GM18867 (cell line): ENCODE measurements around the gene C1orf115.
"Not testable (repeated sequence)": the region's sequence is repeated elsewhere in the genome, so short reads cannot be mapped to it uniquely, and the experiment has no call there.

Experiments used
- ATAC-seq: cut with Tn5 transposase; IDR thresholded peaks from one replicate; pipeline ENCODE4 v1.9.1; 2021; ENCODE audit warnings: mild to moderate bottlenecking, moderate library complexity; ENCODE audit not compliant: unreplicated experiment

Gene C1orf115

GRCh38 chr1:220690140-220691052 lies at the start of gene C1orf115:
TSS of gene C1orf115 (plus strand) at chr1:220690363. CDS start at chr1:220690403, 40 bp downstream.
- ATAC-seq, result peak; percentile 95

DNA sequence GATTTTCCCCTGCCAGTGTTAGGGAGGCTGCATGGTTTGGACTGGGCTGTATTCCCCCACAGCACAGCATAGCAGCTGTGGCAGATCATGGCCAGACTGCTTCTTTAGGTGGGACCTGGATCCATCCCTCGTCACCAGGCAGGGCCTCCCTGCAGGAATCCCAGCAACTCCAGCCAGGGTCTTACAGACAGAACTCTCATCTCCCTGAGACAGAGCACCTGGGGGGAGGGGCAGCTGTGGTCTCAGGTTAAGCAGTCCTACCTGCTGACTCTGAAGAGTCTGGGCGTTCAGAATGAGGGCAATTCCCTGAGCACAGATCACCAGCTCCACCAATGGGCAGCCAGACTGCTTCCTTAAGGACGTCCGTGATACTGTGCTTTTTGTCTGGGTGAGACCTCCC lies 47.9 kb upstream of the C1orf115 start:
- no peak for ATAC-seq

GRCh38 chr1:220652995-220653394 lies 37.2 kb upstream of the C1orf115 start:
- no peak for ATAC-seq

GRCh38 chr1:220655509-220655908 lies 34.7 kb upstream of the C1orf115 start:
- ATAC-seq, result peak; percentile 98

DNA sequence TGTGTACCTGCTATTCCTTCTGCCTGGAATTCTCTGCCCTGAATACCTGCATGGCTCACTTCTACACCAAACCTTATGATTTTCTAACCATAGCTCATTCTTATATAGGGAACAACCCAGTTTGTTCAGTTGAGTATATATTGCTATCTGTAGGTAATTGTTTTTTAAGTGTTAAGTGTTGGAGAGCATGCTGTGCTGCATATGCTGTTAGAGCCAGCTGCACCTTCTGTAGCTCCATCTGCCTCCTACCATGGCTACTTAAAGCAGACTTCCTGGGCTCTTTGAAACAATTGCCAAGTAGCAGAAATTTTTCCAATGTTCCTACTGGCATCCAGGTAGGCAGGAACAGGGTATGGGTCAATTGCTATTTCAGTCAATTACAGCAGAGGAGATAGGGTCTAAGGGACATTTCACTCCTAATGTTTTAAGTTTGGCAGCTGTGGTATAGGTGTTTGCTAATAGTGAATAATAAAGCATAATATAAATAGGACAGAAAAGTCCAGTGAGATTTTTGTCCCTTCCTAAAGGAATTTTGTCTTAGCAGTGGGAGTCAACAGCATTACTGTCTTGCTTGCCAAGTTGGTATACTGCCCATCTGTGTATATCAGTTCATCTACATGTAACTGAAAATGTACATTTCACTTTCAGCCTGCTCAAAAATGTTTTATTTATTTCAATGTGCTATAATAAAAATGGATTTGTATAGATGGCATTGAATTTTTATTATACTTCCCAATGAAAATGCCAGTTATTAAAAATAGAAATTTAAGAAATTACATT lies 34.0 kb upstream of the C1orf115 start:
- ATAC-seq, result peak; percentile 22

GRCh38 chr1:220666349-220666748 lies 23.8 kb upstream of the C1orf115 start:
- ATAC-seq, result no peak

- ATAC-seq, result no peak
Observed at GRCh38 chr1:220669005-220669404, 21.2 kb upstream of the C1orf115 start.

DNA sequence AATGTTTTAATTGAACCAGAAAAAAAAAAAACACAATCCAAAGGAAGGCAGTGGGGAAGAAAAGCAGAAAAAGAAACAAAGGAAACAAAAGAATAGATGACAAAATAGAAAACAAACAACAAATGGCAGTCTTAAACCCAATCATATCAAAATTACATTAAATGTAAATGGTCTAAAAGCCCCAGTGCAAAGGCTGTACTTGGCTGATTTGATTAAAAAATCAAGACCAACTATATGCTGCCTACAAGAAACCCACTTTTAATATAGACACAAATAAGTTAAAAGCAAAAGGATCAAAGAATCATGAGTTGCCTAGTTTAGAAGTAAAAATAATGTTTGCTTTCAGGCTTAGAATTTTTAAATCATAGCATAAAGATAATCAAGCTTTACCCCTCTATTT lies 19.8 kb upstream of the C1orf115 start:
- no peak for ATAC-seq

DNA sequence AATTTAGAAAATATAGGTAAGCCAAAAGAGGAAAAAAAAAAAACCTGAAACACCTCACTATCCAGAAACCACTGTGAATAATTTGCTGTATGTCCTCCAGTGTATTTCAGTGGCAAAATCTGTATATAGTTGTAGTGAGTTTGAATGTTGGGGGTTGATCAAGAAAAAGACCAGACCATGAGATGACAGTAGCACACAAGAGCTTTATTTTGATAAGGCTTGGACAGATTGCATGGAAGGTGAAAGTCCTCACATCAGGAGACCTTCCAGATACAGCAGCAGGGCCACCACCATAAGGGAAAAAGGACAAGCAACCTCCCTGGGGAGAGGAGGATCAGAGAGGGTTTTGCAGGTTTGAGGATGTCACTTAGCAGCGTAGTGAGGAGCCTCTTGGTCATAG lies 16.2 kb upstream of the C1orf115 start:
- no peak for ATAC-seq

DNA sequence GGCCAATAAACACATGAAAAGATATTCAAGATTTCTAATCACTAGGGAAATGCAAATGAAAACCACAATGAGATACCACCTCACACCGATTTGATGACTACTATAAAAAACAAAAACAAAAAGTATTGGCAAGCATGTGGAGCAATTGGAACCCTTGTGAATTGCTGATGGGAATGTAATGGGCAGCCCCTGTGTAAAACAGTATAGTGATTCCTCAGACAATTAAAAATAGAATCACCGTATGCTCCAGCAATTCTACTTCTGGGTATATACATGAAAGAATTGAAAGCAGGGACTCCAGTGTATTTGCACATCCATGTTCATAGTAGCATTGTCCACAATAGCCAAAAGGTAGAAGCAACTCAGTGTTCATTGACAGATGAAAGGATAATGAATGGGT lies 12.9 kb upstream of the C1orf115 start:
- no peak for ATAC-seq

GRCh38 chr1:220680085-220680687 lies 10.0 kb upstream of the C1orf115 start:
- peak; percentile 97 for ATAC-seq

DNA sequence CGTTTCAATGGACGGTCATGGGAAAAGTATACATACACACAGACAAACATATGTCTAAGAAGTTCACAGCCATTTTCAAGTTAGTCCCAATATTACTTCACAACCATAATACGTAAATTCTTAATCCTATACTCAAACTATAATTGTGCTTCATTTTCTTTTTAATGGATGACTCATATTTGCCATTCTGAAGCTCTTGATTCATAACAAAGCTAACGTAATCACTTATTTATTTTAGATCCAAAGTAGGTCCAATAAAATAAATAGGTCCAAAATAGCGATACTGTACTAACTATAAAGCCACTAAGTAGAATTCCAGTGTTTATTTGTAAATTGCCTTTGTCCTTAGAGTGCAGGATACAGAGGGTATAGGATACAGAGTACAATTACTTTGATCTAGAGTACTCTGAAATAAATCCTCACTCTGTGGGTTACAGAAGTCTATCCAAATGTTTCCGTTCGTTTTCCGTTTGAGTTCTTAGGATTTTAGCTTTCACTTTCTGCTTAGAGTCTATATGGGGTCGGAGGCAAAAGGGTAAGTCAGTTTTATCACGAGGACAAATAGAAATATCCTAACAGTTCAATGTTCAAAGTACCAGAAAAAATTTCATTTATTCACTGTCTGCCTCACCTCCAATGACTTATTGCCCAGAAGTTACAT lies 8.8 kb upstream of the C1orf115 start:
- ATAC-seq, result no peak

DNA sequence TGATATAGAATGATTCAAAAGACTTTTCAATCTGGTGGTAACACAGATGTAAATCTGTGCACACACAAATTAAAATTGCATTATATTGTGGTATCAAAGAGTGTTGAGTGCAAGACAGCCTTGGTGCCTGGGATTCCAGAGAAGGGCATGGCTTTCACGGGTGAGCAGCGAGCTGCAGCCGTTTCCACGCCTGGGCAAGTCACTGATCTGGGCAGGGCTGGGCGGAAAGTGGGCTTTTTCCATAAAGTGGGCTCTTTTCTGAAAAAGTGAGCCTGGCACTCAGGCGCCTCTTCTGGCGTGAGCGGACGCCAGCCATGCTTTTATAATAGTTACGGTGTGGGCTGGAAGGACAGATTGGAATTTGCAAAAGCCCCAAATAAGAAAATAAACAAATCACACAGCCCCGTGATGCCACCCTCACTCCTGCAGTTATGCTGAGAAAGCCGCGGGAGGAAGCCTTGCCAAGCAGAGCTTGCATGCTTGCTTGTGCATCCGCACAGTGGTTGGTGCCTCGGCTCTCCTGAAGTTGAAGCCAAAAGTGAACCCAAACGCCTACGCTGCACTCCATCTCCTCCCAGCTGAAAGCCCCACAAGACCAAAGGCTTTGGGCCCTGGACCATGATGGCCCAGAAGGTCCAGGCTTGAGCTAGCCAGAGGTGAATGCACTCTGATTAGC lies 7.1 kb upstream of the C1orf115 start:
- ATAC-seq, result no peak

DNA sequence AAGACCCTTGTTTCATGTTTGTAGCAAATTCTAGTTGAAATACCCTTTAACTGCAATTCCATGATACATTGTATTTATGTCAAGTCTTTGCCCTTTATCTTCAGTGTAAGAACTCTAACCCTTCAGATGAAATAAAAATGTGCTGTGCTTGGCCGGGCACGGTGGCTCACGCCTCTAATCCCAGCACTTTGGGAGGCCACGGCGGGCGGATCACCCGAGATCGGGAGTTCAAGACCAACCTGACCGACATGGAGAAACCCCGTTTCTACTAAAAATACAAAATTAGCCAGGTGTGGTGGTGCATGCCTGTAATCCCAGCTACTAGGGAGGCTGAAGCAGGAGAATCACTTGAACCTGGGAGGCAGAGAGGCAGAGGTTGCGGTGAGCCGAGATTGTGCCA lies 6.4 kb upstream of the C1orf115 start:
- not testable (repeated sequence) for ATAC-seq

- no peak for ATAC-seq
Observed at GRCh38 chr1:220684890-220685289, 5.3 kb upstream of the C1orf115 start.

GRCh38 chr1:220685879-220686278 lies 4.3 kb upstream of the C1orf115 start:
- ATAC-seq, result no peak

GRCh38 chr1:220687809-220688208 lies 2.4 kb upstream of the C1orf115 start:
- ATAC-seq, result no peak

DNA sequence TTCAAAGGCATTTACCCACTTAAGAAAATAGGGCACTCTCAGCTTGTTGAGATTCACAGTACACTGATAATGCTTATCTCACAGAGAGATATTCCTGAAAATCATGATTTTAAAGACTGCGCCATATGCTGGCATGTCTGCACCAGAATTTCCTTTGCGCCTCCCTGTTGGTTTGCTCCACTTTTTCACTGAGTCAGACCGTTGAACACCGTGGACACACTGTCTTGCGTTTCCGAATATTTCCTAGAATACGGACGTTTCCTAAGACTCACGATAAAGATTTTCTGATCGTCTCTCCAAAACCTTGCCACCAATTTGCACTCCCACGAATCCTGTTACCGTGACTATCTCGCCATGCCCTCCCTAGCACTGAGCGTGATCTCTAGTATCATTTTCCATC lies 497 bp upstream of the C1orf115 start:
- ATAC-seq, result no peak

- ATAC-seq, result no peak
Observed at GRCh38 chr1:220691053-220691684, 1.0 kb downstream of the C1orf115 start.
